ENCODE results near the gene MAMSTR.

GRCh38 chr19:48668332-48668731 is 51.2 kb downstream of the MAMSTR start:
- TF ChIP-seq CTCF (IDR thresholded peaks at IDR 0.05) (no peak), POLR2AphosphoS5 (IDR thresholded peaks at IDR 0.05) (no peak), POLR2A (IDR thresholded peaks at IDR 0.05) (no peak)
